HEK293T (cell line): ENCODE data around the gene PRRT2.

Experiments
- ELF4 ChIP-seq: fragments of 450-650 bp; IDR thresholded peaks from 2 replicates; pipeline ENCODE4 v1.6.1; 2017; ENCODE audit warnings: antibody characterized with exemption
- NFRKB ChIP-seq: fragments of 450-650 bp; IDR thresholded peaks from 2 replicates; pipeline ENCODE4 v1.6.1; 2016; ENCODE audit warnings: mild to moderate bottlenecking, moderate library complexity
- SUZ12 ChIP-seq: fragments of 450-650 bp; IDR thresholded peaks from 2 replicates; pipeline ENCODE4 v1.6.1; 2016; ENCODE audit warnings: mild to moderate bottlenecking

GRCh38 chr16:29814592-29814991 is 2.6 kb downstream of the PRRT2 start:
- TF ChIP-seq SUZ12: no peak
- TF ChIP-seq ELF4: no peak
- TF ChIP-seq NFRKB: no peak
